ENCODE measurements around the gene GRM8. TPM values are rescaled to one million over a fixed set of nuclear protein-coding genes. Genes with fewer than 3 reads are reported as not detected.

GRM8 gene
- total and polyA plus RNA-seq, 2 donors = 0.27 to 0.38 TPM

DNA sequence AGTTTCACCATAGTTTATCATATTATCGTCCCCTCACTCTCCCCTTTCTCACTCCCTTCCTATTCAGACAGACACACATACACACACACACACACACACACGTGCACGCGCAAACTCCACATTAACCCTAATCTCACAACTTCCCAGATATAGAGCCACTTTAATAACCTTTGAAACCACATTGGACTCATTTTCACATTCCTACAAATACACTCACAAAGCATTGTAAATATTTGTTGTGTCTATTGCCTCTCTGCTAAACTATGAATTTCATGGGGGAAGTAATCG lies 433.6 kb downstream of the GRM8 start:
- Histone ChIP-seq H3K4me3 (ENCODE audit: low read length in 2 of 2) (no peak overlapping the region), H3K27ac (ENCODE audit: low read depth in 1 of 2, low read length in 1 of 2) (no peak overlapping the region), H3K4me1 (ENCODE audit: control insufficient read depth in 2 of 2, insufficient read depth in 2 of 2, low read length in 2 of 2) (no peaks in the 10 kb centered on the region), H3K9me3 (ENCODE audit: control insufficient read depth in 2 of 2, insufficient read depth in 1 of 2, low read length in 1 of 2) (no peaks in the 10 kb centered on the region), H3K36me3 (ENCODE audit: control insufficient read depth in 2 of 2, insufficient read depth in 2 of 2, low read length in 1 of 2) (no peaks in the 10 kb centered on the region), H3K27me3 (ENCODE audit: control insufficient read depth in 2 of 2, insufficient read depth in 1 of 2, low read length in 1 of 2) (no peaks in the 10 kb centered on the region)
- 95% methylated on average over 5 of the region's 5 CpGs for WGBS
- no peak for DNase-seq (ENCODE audit: low read depth in 6 of 9, low spot score in 9 of 9)

DNA sequence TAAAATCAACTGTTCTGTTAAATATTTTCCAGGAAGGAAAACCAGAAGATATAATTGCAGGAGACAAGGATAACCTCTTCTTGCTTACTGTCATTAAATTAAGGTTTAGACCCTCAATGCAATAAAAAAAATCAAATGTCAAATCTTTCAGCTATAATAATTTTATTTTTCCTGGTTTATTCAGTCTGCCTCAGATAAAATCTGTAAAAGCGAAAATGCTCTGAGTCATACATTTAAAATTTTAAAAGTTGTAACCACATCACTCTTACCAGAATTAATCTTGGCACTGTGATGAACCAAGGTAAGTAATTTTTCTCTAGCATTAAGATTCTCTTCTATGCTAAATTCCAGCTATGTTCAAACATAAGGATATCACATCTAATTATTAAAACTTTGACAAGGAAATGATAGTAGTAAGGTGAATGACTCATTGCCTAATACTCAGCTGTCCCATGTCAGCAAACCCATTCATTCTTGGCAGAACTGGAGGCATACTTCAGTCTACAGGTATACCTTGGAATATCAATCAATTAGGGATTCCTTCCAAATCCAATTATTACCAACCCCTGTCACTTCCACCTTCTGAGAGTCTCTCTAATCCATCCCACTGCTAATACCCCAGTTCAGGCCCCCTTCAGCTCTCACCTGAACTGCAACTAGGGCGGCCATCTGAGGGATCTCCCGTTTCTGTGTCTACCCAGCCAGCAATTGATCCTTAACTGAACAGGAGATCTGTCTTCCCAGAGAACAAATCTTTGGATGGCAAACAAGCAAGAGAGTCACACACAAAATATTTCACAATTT lies 434.1 kb downstream of the GRM8 start:
- Histone ChIP-seq H3K27me3 (ENCODE audit: control insufficient read depth in 2 of 2, insufficient read depth in 1 of 2, low read length in 1 of 2) (no peaks in the 10 kb centered on the region), H3K4me1 (ENCODE audit: control insufficient read depth in 2 of 2, insufficient read depth in 2 of 2, low read length in 2 of 2) (no peaks in the 10 kb centered on the region), H3K36me3 (ENCODE audit: control insufficient read depth in 2 of 2, insufficient read depth in 2 of 2, low read length in 1 of 2) (no peaks in the 10 kb centered on the region), H3K4me3 (ENCODE audit: low read length in 2 of 2) (no peak overlapping the region), H3K9me3 (ENCODE audit: control insufficient read depth in 2 of 2, insufficient read depth in 1 of 2, low read length in 1 of 2) (no peaks in the 10 kb centered on the region), H3K27ac (ENCODE audit: low read depth in 1 of 2, low read length in 1 of 2) (no peak overlapping the region)
- DNase-seq (ENCODE audit: low read depth in 6 of 9, low spot score in 9 of 9) = no peak
- WGBS = 87% methylated on average over 3 of the region's 3 CpGs

DNA sequence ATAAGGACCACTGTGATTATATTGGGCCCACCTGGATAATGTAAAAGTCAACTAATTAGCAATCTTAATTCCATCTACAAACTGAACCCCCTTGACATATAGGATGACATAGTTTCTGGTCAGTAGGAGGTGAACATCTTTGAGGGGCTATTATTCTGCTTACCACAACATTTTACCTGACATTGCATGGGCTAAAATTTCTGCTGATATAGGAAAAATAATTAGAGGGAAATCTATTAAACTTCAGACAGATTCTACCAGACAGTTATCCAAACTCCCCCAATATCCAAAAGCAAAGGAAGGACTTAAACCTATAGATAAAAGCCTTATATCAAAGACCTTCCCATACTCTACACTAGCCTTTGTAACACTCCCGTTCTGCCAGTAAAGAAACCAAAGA lies 443.6 kb downstream of the GRM8 start:
- Histone ChIP-seq H3K4me3 (ENCODE audit: low read length in 2 of 2) (no peak overlapping the region), H3K27ac (ENCODE audit: low read depth in 1 of 2, low read length in 1 of 2) (no peak overlapping the region), H3K4me1 (ENCODE audit: control insufficient read depth in 2 of 2, insufficient read depth in 2 of 2, low read length in 2 of 2) (no peaks in the 10 kb centered on the region), H3K27me3 (ENCODE audit: control insufficient read depth in 2 of 2, insufficient read depth in 1 of 2, low read length in 1 of 2) (no peaks in the 10 kb centered on the region), H3K36me3 (ENCODE audit: control insufficient read depth in 2 of 2, insufficient read depth in 2 of 2, low read length in 1 of 2) (no peaks in the 10 kb centered on the region), H3K9me3 (ENCODE audit: control insufficient read depth in 2 of 2, insufficient read depth in 1 of 2, low read length in 1 of 2) (no peaks in the 10 kb centered on the region)
- WGBS = 97% methylated on average over 1 of the region's 1 CpG
- no peak for DNase-seq (ENCODE audit: low read depth in 6 of 9, low spot score in 9 of 9)

DNA sequence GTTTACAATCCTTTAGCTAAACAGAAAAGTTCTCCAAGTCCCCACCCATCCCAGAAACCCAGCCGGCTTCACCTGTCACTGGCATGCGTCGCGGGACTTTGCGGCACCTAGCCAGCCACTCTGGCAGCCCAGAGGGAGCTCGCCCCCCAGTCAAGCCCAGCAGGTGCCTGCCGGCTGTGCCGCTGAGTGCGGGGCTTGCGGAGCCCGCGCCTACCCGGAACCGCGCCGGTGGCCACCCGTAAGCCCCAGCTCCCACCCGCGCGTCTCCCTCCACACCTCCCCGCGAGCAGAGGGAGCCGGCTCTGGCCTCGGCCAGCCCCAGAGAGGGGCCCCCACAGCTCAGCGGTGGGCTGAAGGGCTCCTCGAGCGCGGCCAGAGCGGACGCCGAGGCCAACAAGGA lies 446.1 kb downstream of the GRM8 start:
- H3K27ac ChIP-seq (ENCODE audit: low read depth in 1 of 2, low read length in 1 of 2) = no peak overlapping the region
- H3K4me3 ChIP-seq (ENCODE audit: low read length in 2 of 2) = no peak overlapping the region
- H3K9me3 ChIP-seq (ENCODE audit: control insufficient read depth in 2 of 2, insufficient read depth in 1 of 2, low read length in 1 of 2) = no peaks in the 10 kb centered on the region
- DNase-seq (ENCODE audit: low read depth in 6 of 9, low spot score in 9 of 9) = no peak
- H3K27me3 ChIP-seq (ENCODE audit: control insufficient read depth in 2 of 2, insufficient read depth in 1 of 2, low read length in 1 of 2) = no peaks in the 10 kb centered on the region
- H3K36me3 ChIP-seq (ENCODE audit: control insufficient read depth in 2 of 2, insufficient read depth in 2 of 2, low read length in 1 of 2) = no peaks in the 10 kb centered on the region
- WGBS = 98% methylated on average over 31 of the region's 31 CpGs
- H3K4me1 ChIP-seq (ENCODE audit: control insufficient read depth in 2 of 2, insufficient read depth in 2 of 2, low read length in 2 of 2) = no peaks in the 10 kb centered on the region

DNA sequence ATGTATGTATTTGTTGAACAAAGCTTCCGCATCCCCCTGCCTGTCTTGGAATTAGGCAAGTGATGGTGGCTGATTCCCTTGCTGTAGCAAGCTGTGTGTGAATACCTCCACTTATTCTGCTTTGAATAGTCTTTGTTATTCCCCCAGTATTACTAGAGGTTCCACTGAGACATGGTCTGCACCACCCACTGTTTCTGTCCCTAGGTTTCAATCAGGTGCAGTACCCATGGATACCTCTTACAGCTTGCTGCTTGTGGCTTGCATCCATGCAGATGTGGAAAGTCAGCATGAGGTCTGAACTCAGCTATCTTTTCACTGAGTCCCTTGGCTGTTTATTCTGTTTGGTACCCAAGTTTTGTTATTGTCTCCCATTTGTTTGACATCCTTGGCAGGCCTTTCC lies 447.4 kb downstream of the GRM8 start:
- H3K27me3 ChIP-seq (ENCODE audit: control insufficient read depth in 2 of 2, insufficient read depth in 1 of 2, low read length in 1 of 2) = no peaks in the 10 kb centered on the region
- 97% methylated on average over 1 of the region's 1 CpG for WGBS
- no peak overlapping the region for H3K27ac ChIP-seq (ENCODE audit: low read depth in 1 of 2, low read length in 1 of 2)

DNA sequence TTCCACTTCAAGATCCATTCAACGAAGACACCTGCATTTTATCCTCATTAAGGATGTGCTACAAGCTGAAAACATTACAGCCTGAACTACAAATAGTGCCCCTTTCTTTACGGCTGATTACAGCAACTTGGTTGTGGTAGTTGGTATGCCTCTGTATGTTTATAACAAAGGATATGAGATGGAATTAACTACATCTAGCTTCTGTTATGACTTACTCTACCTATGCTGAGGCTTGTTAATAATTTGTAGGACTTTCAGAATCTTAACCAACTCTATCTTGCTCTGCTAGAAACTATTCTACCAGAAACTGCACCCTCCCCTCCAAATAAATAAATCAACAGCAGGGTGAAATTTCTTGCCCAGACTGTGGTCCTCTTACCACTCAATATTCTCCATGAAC lies 448.1 kb downstream of the GRM8 start:
- Histone ChIP-seq H3K27ac (ENCODE audit: low read depth in 1 of 2, low read length in 1 of 2) (no peak overlapping the region), H3K9me3 (ENCODE audit: control insufficient read depth in 2 of 2, insufficient read depth in 1 of 2, low read length in 1 of 2) (no peaks in the 10 kb centered on the region), H3K36me3 (ENCODE audit: control insufficient read depth in 2 of 2, insufficient read depth in 2 of 2, low read length in 1 of 2) (no peaks in the 10 kb centered on the region), H3K4me3 (ENCODE audit: low read length in 2 of 2) (no peak overlapping the region), H3K4me1 (ENCODE audit: control insufficient read depth in 2 of 2, insufficient read depth in 2 of 2, low read length in 2 of 2) (no peaks in the 10 kb centered on the region), H3K27me3 (ENCODE audit: control insufficient read depth in 2 of 2, insufficient read depth in 1 of 2, low read length in 1 of 2) (no peaks in the 10 kb centered on the region)
- no peak for DNase-seq (ENCODE audit: low read depth in 6 of 9, low spot score in 9 of 9)
- 75% methylated on average over 2 of the region's 2 CpGs for WGBS

More for the DNA sequence above, 447.4 kb downstream of the GRM8 start:
- Histone ChIP-seq H3K9me3 (ENCODE audit: control insufficient read depth in 2 of 2, insufficient read depth in 1 of 2, low read length in 1 of 2) (no peaks in the 10 kb centered on the region), H3K36me3 (ENCODE audit: control insufficient read depth in 2 of 2, insufficient read depth in 2 of 2, low read length in 1 of 2) (no peaks in the 10 kb centered on the region), H3K4me1 (ENCODE audit: control insufficient read depth in 2 of 2, insufficient read depth in 2 of 2, low read length in 2 of 2) (no peaks in the 10 kb centered on the region), H3K4me3 (ENCODE audit: low read length in 2 of 2) (no peak overlapping the region)
- no peak for DNase-seq (ENCODE audit: low read depth in 6 of 9, low spot score in 9 of 9)

DNA sequence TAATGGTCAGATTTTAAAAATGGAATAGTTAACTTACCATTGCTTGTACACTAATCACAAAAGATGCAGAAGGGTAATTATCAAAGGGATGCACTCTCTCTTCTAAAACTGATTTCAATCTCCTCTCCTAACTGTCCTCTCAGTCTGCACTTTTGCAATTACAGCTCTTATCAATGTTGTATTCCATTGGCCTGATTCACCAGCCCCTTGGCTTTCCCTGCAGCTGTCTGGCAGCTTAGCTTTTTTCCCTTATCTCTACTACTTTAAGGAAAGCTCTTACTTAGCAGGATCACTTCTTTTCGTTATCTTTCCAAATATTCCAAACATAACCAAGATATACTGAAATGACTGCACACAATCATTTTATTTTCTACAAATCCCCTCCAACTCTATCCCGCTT lies 448.8 kb downstream of the GRM8 start:
- Histone ChIP-seq H3K9me3 (ENCODE audit: control insufficient read depth in 2 of 2, insufficient read depth in 1 of 2, low read length in 1 of 2) (no peaks in the 10 kb centered on the region), H3K36me3 (ENCODE audit: control insufficient read depth in 2 of 2, insufficient read depth in 2 of 2, low read length in 1 of 2) (no peaks in the 10 kb centered on the region), H3K27ac (ENCODE audit: low read depth in 1 of 2, low read length in 1 of 2) (no peak overlapping the region), H3K27me3 (ENCODE audit: control insufficient read depth in 2 of 2, insufficient read depth in 1 of 2, low read length in 1 of 2) (no peaks in the 10 kb centered on the region), H3K4me1 (ENCODE audit: control insufficient read depth in 2 of 2, insufficient read depth in 2 of 2, low read length in 2 of 2) (no peaks in the 10 kb centered on the region), H3K4me3 (ENCODE audit: low read length in 2 of 2) (no peak overlapping the region)
- WGBS = 91% methylated on average over 2 of the region's 2 CpGs
- no peak for DNase-seq (ENCODE audit: low read depth in 6 of 9, low spot score in 9 of 9)

DNA sequence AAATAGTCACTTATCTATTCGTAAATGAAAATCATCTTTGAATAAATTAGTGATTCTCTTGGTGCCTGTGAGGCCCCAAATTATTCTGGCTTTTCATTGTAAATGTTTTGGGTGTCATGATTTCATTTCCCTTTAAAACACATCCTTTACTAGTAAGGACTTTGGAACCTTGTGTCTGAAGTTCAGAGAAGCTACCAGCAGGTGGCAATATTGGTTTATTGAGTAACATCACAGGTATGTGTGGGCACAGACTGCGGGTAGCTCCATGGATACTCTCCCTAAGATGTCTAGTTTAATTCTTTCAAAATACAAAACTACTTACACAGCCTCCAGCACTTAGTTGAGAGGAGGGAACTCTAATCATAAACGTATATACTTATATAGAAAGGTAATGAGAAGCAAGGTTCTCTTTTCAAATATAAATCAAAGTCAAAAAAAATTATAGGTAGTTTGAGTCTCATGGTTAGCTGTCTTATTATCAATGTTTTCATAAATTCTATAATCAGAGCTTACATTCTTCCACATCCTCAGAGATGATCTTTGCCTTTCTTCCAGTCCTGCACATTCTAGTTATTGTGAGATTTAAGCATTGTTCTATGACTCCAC lies 449.6 kb downstream of the GRM8 start:
- no peaks in the 10 kb centered on the region for H3K27me3 ChIP-seq (ENCODE audit: control insufficient read depth in 2 of 2, insufficient read depth in 1 of 2, low read length in 1 of 2)
- no peaks in the 10 kb centered on the region for H3K4me1 ChIP-seq (ENCODE audit: control insufficient read depth in 2 of 2, insufficient read depth in 2 of 2, low read length in 2 of 2)
- H3K9me3 ChIP-seq (ENCODE audit: control insufficient read depth in 2 of 2, insufficient read depth in 1 of 2, low read length in 1 of 2) = no peaks in the 10 kb centered on the region
- no peak overlapping the region for H3K27ac ChIP-seq (ENCODE audit: low read depth in 1 of 2, low read length in 1 of 2)
- no peaks in the 10 kb centered on the region for H3K36me3 ChIP-seq (ENCODE audit: control insufficient read depth in 2 of 2, insufficient read depth in 2 of 2, low read length in 1 of 2)
- H3K4me3 ChIP-seq (ENCODE audit: low read length in 2 of 2) = no peak overlapping the region
- WGBS = 23% methylated on average over 3 of the region's 3 CpGs
- DNase-seq (ENCODE audit: low read depth in 6 of 9, low spot score in 9 of 9) = peak in 8 of 9 donors; percentile 4 to 59 (median 17)

DNA sequence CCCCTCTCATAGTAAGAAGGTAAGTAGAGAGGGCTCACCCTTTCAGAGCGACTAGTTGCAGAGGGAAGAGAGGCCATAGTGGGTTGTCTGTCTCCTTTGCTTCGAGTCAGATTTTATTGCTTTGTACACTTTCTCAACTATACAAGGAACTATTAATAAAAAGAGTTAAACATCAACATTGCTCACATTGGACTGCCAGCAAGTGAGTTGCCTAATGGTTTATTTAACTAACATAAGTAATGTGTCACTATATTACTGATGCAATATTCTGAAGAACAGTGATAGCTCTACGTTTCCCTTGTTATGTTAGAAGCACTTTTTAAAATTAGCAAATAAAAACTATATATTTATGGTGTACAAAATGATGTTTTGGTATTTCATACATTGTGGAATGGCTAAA lies 451.0 kb downstream of the GRM8 start:
- H3K4me3 ChIP-seq (ENCODE audit: low read length in 2 of 2) = no peak overlapping the region
- no peak for DNase-seq (ENCODE audit: low read depth in 6 of 9, low spot score in 9 of 9)
- no peaks in the 10 kb centered on the region for H3K4me1 ChIP-seq (ENCODE audit: control insufficient read depth in 2 of 2, insufficient read depth in 2 of 2, low read length in 2 of 2)
- no peaks in the 10 kb centered on the region for H3K9me3 ChIP-seq (ENCODE audit: control insufficient read depth in 2 of 2, insufficient read depth in 1 of 2, low read length in 1 of 2)
- H3K27me3 ChIP-seq (ENCODE audit: control insufficient read depth in 2 of 2, insufficient read depth in 1 of 2, low read length in 1 of 2) = no peaks in the 10 kb centered on the region
- WGBS = 80% methylated on average over 3 of the region's 3 CpGs
- H3K27ac ChIP-seq (ENCODE audit: low read depth in 1 of 2, low read length in 1 of 2) = no peak overlapping the region
- no peaks in the 10 kb centered on the region for H3K36me3 ChIP-seq (ENCODE audit: control insufficient read depth in 2 of 2, insufficient read depth in 2 of 2, low read length in 1 of 2)
